ENCODE measurements around the gene PSMB8. TPM values are rescaled to one million over a fixed set of nuclear protein-coding genes. Genes with fewer than 3 reads are reported as not detected.

PSMB8 gene
- total RNA-seq, 1 experiment from 2014 or later, result 13.8 TPM

- TF ChIP-seq, protein P1, sequence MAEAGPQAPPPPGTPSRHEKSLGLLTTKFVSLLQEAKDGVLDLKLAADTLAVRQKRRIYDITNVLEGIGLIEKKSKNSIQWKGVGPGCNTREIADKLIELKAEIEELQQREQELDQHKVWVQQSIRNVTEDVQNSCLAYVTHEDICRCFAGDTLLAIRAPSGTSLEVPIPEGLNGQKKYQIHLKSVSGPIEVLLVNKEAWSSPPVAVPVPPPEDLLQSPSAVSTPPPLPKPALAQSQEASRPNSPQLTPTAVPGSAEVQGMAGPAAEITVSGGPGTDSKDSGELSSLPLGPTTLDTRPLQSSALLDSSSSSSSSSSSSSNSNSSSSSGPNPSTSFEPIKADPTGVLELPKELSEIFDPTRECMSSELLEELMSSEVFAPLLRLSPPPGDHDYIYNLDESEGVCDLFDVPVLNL (CRISPR knock-in tag; IDR thresholded peaks at IDR 0.05; ENCODE audit: borderline replicate concordance, low read depth), result no peak
- TF ChIP-seq, protein P2, sequence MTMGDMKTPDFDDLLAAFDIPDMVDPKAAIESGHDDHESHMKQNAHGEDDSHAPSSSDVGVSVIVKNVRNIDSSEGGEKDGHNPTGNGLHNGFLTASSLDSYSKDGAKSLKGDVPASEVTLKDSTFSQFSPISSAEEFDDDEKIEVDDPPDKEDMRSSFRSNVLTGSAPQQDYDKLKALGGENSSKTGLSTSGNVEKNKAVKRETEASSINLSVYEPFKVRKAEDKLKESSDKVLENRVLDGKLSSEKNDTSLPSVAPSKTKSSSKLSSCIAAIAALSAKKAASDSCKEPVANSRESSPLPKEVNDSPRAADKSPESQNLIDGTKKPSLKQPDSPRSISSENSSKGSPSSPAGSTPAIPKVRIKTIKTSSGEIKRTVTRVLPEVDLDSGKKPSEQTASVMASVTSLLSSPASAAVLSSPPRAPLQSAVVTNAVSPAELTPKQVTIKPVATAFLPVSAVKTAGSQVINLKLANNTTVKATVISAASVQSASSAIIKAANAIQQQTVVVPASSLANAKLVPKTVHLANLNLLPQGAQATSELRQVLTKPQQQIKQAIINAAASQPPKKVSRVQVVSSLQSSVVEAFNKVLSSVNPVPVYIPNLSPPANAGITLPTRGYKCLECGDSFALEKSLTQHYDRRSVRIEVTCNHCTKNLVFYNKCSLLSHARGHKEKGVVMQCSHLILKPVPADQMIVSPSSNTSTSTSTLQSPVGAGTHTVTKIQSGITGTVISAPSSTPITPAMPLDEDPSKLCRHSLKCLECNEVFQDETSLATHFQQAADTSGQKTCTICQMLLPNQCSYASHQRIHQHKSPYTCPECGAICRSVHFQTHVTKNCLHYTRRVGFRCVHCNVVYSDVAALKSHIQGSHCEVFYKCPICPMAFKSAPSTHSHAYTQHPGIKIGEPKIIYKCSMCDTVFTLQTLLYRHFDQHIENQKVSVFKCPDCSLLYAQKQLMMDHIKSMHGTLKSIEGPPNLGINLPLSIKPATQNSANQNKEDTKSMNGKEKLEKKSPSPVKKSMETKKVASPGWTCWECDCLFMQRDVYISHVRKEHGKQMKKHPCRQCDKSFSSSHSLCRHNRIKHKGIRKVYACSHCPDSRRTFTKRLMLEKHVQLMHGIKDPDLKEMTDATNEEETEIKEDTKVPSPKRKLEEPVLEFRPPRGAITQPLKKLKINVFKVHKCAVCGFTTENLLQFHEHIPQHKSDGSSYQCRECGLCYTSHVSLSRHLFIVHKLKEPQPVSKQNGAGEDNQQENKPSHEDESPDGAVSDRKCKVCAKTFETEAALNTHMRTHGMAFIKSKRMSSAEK (CRISPR knock-in tag; IDR thresholded peaks at IDR 0.05; ENCODE audit: borderline replicate concordance), result no peak
Measured at GRCh38 chr6:32847795-32848194, 3.9 kb upstream of the PSMB8 start (continued).

DNA sequence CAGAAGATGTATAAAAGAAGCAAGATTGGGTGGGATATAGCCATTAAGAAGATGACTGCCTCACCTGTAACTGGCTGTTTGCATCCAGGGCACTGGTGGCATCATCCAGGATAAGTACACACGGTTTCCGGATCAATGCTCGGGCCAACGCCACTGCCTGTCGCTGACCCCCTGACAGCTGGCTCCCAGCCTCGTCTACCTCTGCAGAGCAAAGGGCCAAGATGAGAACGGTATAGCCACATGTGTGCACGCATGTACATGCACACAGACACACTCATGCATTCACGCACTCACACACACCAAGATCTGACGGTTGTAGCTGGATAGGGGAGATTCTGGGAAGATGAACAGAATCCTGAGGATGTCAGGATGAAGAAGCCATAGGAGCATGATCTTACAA lies 3.2 kb upstream of the PSMB8 start:
- ChIA-PET POLR2A (no interaction called here), CTCF (interaction anchor here (0.7 to 0.9 kb wide), 2 partner anchors 9 to 21 kb away, joined by 3 read pairs; partner anchors contain the start of gene TAP2)
- Mint-ChIP-seq H3K4me1 (peaks cover 18% of the 10 kb centered on the region), H3K4me3 (no peak overlapping the region), H3K27ac (no peak overlapping the region), H3K36me3 (peaks cover 17% of the 10 kb centered on the region), H3K27me3 (ENCODE audit: low read depth) (peaks cover 92% of the 10 kb centered on the region), H3K9me3 (no peaks in the 10 kb centered on the region)
- ATAC-seq (no peak), DNase-seq (ENCODE audit: low spot score) (no peak)
- no peak for TF ChIP-seq RORB (CRISPR knock-in tag; IDR thresholded peaks at IDR 0.05)

DNA sequence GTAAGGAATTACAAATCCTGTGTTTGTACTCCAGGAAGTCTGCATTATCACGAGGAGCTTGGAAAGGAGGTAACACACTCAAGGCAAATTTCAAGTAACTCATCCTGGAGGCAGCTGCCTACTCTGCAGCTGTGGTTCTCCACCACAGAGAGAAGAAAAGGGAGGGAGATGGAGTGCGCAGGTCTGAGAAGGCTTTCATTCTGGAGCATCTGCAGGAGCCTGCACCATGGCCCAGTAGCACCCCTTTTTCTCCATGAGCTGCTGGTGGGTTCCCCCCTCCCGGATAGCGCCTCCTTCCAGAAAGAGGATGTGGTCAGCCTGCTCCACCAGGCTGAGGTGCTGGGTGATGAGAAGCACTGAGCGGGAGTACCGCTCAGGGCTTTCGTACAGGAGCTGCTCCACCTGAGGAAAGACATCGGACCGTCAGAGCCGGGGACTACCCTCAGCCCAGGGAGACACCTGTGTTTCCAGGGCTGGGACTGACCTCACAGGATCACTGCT lies 1.6 kb upstream of the PSMB8 start:
- CTCF ChIA-PET, result interaction anchor here (0.8 to 2.8 kb wide), 7 partner anchors 9 to 123 kb away, joined by 3 to 53 read pairs (median 14); partner anchors contain the start of genes BRD2, PSMB9 and TAP1
- H3K27ac Mint-ChIP-seq, result no peak overlapping the region
- H3K27me3 Mint-ChIP-seq (ENCODE audit: low read depth), result peaks cover 92% of the 10 kb centered on the region
- peaks cover 17% of the 10 kb centered on the region for H3K4me1 Mint-ChIP-seq
- no peak for ATAC-seq
- H3K36me3 Mint-ChIP-seq, result peaks cover 24% of the 10 kb centered on the region
- POLR2A ChIA-PET, result interaction anchor here (0.5 to 2.6 kb wide), 6 partner anchors 9 to 126 kb away, joined by 3 to 28 read pairs (median 6); partner anchors contain the start of genes HLA-DMB, PSMB9 and TAP1
- no peak overlapping the region for H3K4me3 Mint-ChIP-seq
- no peak for DNase-seq (ENCODE audit: low spot score)
- no peaks in the 10 kb centered on the region for H3K9me3 Mint-ChIP-seq
- TF ChIP-seq, protein P3, sequence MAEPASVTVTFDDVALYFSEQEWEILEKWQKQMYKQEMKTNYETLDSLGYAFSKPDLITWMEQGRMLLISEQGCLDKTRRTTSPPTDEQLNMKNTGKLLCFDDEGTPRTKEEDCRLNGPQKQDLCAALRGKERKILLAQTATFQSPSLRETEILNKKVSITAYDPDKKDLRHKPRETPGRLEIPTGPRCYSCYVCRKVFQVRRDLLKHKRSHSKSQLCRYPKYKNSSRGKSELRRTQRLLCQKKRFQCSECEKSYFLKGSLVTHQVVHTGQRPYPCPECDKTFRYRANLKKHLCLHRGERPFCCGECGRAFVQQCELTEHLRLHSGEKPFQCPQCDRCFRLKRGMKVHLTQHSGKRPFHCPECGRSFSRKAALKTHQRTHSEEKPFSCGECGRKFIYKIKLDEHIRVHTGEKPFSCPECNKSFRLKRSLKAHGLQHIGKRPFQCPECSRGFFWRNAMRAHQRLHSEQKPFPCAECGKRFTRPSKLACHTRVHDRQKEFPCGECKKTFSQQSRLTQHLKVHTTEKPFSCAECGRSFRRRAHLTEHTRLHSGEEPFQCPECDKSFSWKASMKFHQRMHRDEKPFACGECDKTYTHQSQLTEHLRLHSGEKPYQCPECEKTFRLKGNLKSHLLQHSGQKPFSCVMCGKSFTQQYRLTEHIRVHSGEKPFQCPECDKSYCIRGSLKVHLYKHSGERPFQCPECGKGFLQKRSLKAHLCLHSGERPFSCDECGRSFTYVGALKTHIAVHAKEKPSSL (CRISPR knock-in tag; conservative IDR thresholded peaks at IDR 0.05), result no peak
- TF ChIP-seq ZNF121 (CRISPR knock-in tag; IDR thresholded peaks at IDR 0.05) (no peak), SOX15 (CRISPR knock-in tag; IDR thresholded peaks at IDR 0.05) (no peak), JAZF1 (CRISPR knock-in tag; IDR thresholded peaks at IDR 0.05) (no peak), SP1 (CRISPR knock-in tag; conservative IDR thresholded peaks at IDR 0.05) (no peak), PRRX2 (CRISPR knock-in tag; IDR thresholded peaks at IDR 0.05) (no peak), USF1 (CRISPR knock-in tag; IDR thresholded peaks at IDR 0.05) (no peak), FOXP1 (CRISPR knock-in tag; IDR thresholded peaks at IDR 0.05; ENCODE audit: borderline replicate concordance) (no peak), ZNF281 (CRISPR knock-in tag; IDR thresholded peaks at IDR 0.05) (no peak), NR1H2 (CRISPR knock-in tag; IDR thresholded peaks at IDR 0.05) (no peak), ZNF263 (CRISPR knock-in tag; IDR thresholded peaks at IDR 0.05; ENCODE audit: low read depth) (no peak), GABPB1 (CRISPR knock-in tag; IDR thresholded peaks at IDR 0.05) (no peak), ZBTB21 (CRISPR knock-in tag; IDR thresholded peaks at IDR 0.05; ENCODE audit: borderline replicate concordance) (no peak), MYBL2 (CRISPR knock-in tag; IDR thresholded peaks at IDR 0.05) (no peak), RELA (CRISPR knock-in tag; IDR thresholded peaks at IDR 0.05; ENCODE audit: borderline replicate concordance) (no peak)
- TF ChIP-seq, protein P4, sequence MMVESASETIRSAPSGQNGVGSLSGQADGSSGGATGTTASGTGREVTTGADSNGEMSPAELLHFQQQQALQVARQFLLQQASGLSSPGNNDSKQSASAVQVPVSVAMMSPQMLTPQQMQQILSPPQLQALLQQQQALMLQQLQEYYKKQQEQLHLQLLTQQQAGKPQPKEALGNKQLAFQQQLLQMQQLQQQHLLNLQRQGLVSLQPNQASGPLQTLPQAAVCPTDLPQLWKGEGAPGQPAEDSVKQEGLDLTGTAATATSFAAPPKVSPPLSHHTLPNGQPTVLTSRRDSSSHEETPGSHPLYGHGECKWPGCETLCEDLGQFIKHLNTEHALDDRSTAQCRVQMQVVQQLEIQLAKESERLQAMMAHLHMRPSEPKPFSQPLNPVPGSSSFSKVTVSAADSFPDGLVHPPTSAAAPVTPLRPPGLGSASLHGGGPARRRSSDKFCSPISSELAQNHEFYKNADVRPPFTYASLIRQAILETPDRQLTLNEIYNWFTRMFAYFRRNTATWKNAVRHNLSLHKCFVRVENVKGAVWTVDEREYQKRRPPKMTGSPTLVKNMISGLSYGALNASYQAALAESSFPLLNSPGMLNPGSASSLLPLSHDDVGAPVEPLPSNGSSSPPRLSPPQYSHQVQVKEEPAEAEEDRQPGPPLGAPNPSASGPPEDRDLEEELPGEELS (CRISPR knock-in tag; IDR thresholded peaks at IDR 0.05), result no peak
